Colonic mucosa (tissue), 4 donors: ENCODE data around the gene SOBP. TPM values are rescaled to one million over a fixed set of nuclear protein-coding genes. Genes with fewer than 3 reads are reported as not detected.
"Not testable (repeated sequence)": the region's sequence is repeated elsewhere in the genome, so short reads cannot be mapped to it uniquely, and the experiment has no call there.

ENCODE experiments used
- DNase-seq: peaks from one replicate; pipeline ENCODE4 v3.0.0-alpha.2; 2020
- H3K27ac ChIP-seq: fragments of 200-600 bp; one replicate; pipeline ENCODE4 v1.8.0; 2021
- H3K27me3 ChIP-seq: fragments of 200-600 bp; one replicate; pipeline ENCODE4 v1.8.0; 2021
- H3K36me3 ChIP-seq: fragments of 200-600 bp; one replicate; pipeline ENCODE4 v1.8.0; 2021
- H3K4me1 ChIP-seq: fragments of 200-600 bp; one replicate; pipeline ENCODE4 v1.8.0; 2021; ENCODE audit warnings: mild to moderate bottlenecking
- H3K4me3 ChIP-seq: fragments of 200-600 bp; one replicate; pipeline ENCODE4 v1.8.0; 2021
- H3K9ac ChIP-seq, 2 donors: one replicate each; pipeline ENCODE4 v1.7.0; 2013; ENCODE audit warnings: control low read depth in 2 of 2, low read depth in 2 of 2, low read length in 2 of 2
- H3K9me3 ChIP-seq: fragments of 200-600 bp; one replicate; pipeline ENCODE4 v1.8.0; 2021
- CTCF ChIP-seq: fragments of 200-600 bp; IDR thresholded peaks from one replicate; pipeline ENCODE4 v1.8.0; 2022; ENCODE audit warnings: antibody characterized with exemption, mild to moderate bottlenecking
- intact Hi-C: fragments of 100-400 bp; cut with DNase I; formaldehyde crosslinking; loops from one replicate; pipeline ENCODE4 v1.14.1; 2022
- total RNA-seq, 2 donors: library from RNA; stranded (reverse); fragmentation: NEBNext Ultra II Directional in 1 of 2; extraction: Animal tissue kit (Norgen Biotek cat#: 25700) in 1 of 2; gene quantifications; one replicate each; pipeline ENCODE4 v1.2.1, GENCODE V29; 2021
- donor health status: healthy.
- donor health status: DM: no; HTN: no; CAD: no.
- donor health status: DM: no; HTN: no; CAD: no.

The SOBP gene
- total RNA-seq, 2 donors from 2014 or later = 0.67 to 3.4 TPM

GRCh38 chr6:107550241-107550840 is 60.4 kb downstream of the SOBP start:
- no peak for TF ChIP-seq CTCF
- no peaks in the 10 kb centered on the region for H3K9me3 ChIP-seq
- H3K4me1 ChIP-seq = no peaks in the 10 kb centered on the region
- no peak overlapping the region for H3K9ac ChIP-seq
- DNase-seq = no peak
- intact Hi-C loops = no loop called here
- H3K27ac ChIP-seq = no peak overlapping the region
- H3K4me3 ChIP-seq = no peak overlapping the region
- H3K27me3 ChIP-seq = no peaks in the 10 kb centered on the region
- no peaks in the 10 kb centered on the region for H3K36me3 ChIP-seq

GRCh38 chr6:107550906-107551305 is 61.0 kb downstream of the SOBP start:
- TF ChIP-seq CTCF = no peak
- Histone ChIP-seq H3K27ac (no peak overlapping the region), H3K4me1 (no peaks in the 10 kb centered on the region), H3K27me3 (no peaks in the 10 kb centered on the region), H3K36me3 (no peaks in the 10 kb centered on the region), H3K9ac (no peak overlapping the region), H3K4me3 (no peak overlapping the region), H3K9me3 (no peaks in the 10 kb centered on the region)
- intact Hi-C loops = no loop called here
- no peak for DNase-seq

- H3K4me1 ChIP-seq, H3K4me3 ChIP-seq, H3K36me3 ChIP-seq, H3K9ac ChIP-seq, H3K27me3 ChIP-seq, H3K27ac ChIP-seq, H3K9me3 ChIP-seq, intact Hi-C loops, DNase-seq: not testable (repeated sequence)
Observed at GRCh38 chr6:107553121-107553520, 63.2 kb downstream of the SOBP start.

- H3K27ac ChIP-seq = no peak overlapping the region
- no peaks in the 10 kb centered on the region for H3K36me3 ChIP-seq
- no peak overlapping the region for H3K4me3 ChIP-seq
- no peak overlapping the region for H3K9ac ChIP-seq
- no peak for DNase-seq
- no peak for TF ChIP-seq CTCF
- intact Hi-C loops = no loop called here
- H3K9me3 ChIP-seq = no peaks in the 10 kb centered on the region
- H3K27me3 ChIP-seq = no peaks in the 10 kb centered on the region
- H3K4me1 ChIP-seq = no peaks in the 10 kb centered on the region
Observed at GRCh38 chr6:107554326-107554725, 64.4 kb downstream of the SOBP start.

- no peaks in the 10 kb centered on the region for H3K9me3 ChIP-seq
- no peaks in the 10 kb centered on the region for H3K4me1 ChIP-seq
- no peak for TF ChIP-seq CTCF
- no peaks in the 10 kb centered on the region for H3K27me3 ChIP-seq
- intact Hi-C loops = no loop called here
- no peak overlapping the region for H3K4me3 ChIP-seq
- no peaks in the 10 kb centered on the region for H3K36me3 ChIP-seq
- no peak overlapping the region for H3K9ac ChIP-seq
- H3K27ac ChIP-seq = no peak overlapping the region
- no peak for DNase-seq
Observed at GRCh38 chr6:107554918-107555317, 65.0 kb downstream of the SOBP start.

- no peak overlapping the region for H3K27ac ChIP-seq
- H3K9ac ChIP-seq = no peak overlapping the region
- no peaks in the 10 kb centered on the region for H3K27me3 ChIP-seq
- intact Hi-C loops = no loop called here
- no peak for TF ChIP-seq CTCF
- H3K36me3 ChIP-seq = no peaks in the 10 kb centered on the region
- H3K4me3 ChIP-seq = no peak overlapping the region
- DNase-seq = no peak
- H3K4me1 ChIP-seq = no peaks in the 10 kb centered on the region
- H3K9me3 ChIP-seq = no peaks in the 10 kb centered on the region
Observed at GRCh38 chr6:107555449-107555848, 65.5 kb downstream of the SOBP start.
